HepG2 (cell line): Measurements from ENCODE around the gene CD300H. TPM values are rescaled to one million over a fixed set of nuclear protein-coding genes. Genes with fewer than 3 reads are reported as not detected.

Experiments used
- BHLHE40 ChIP-seq: IDR thresholded peaks from 2 replicates; pipeline ENCODE4 v1.6.1; 2011; ENCODE audit warnings: low read length, improper control_type of control experiment
- DPF2 ChIP-seq: sonication (generic); formaldehyde crosslinking; IDR thresholded peaks from 2 replicates; pipeline ENCODE4 v1.4.0; 2020; ENCODE audit warnings: mild to moderate bottlenecking, low read depth, missing genetic modification reagents, borderline replicate concordance
- EP300 ChIP-seq, 3 experiments: sonication (generic) in 1 of 3; formaldehyde crosslinking in 1 of 3; IDR thresholded peaks; 2 replicates each; pipeline versions ENCODE4 v1.5.1 to v1.6.1; 2011 to 2020; ENCODE audit warnings: low read depth in 2 of 3, low read length in 2 of 3, borderline replicate concordance in 1 of 3, improper control_type of control experiment in 1 of 3, mild to moderate bottlenecking in 1 of 3, missing genetic modification reagents in 1 of 3, moderate library complexity in 1 of 3
- PATZ1 ChIP-seq: sonication (generic); formaldehyde crosslinking; IDR thresholded peaks from 2 replicates; pipeline ENCODE4 v1.4.0; 2020; ENCODE audit warnings: missing genetic modification reagents
- RAD51 ChIP-seq: fragments of 450-650 bp; IDR thresholded peaks from 2 replicates; pipeline ENCODE4 v1.6.1; 2016; ENCODE audit warnings: borderline replicate concordance
- TBX3 ChIP-seq: fragments of 450-650 bp; IDR thresholded peaks from 2 replicates; pipeline ENCODE4 v1.6.1; 2017; ENCODE audit warnings: antibody characterized with exemption, mild to moderate bottlenecking, inconsistent platforms, borderline replicate concordance
- THYN1 ChIP-seq: sonication (generic); formaldehyde crosslinking; IDR thresholded peaks from 2 replicates; pipeline ENCODE4 v1.8.1; 2023; ENCODE audit warnings: low read depth, mild to moderate bottlenecking, moderate library complexity, missing genetic modification reagents, borderline replicate concordance
- ZBTB40 ChIP-seq, 2 experiments: fragments of 450-650 bp in 1 of 2; sonication (generic) in 1 of 2; formaldehyde crosslinking in 1 of 2; IDR thresholded peaks; 2 replicates each; pipeline versions ENCODE4 v1.6.1 to v1.8.0; 2016 to 2022; ENCODE audit warnings: antibody characterized with exemption in 1 of 2, mild to moderate bottlenecking in 1 of 2, missing genetic modification reagents in 1 of 2
- ZNF207 ChIP-seq: fragments of 450-650 bp; IDR thresholded peaks from 2 replicates; pipeline ENCODE4 v1.6.1; 2016; ENCODE audit warnings: antibody characterized with exemption, borderline replicate concordance
- polyA plus RNA-seq, 8 experiments: library from polyadenylated mRNA; depleted of rRNA in 3 of 8; stranded (reverse) in 7 of 8; unstranded in 1 of 8; fragments of >200 nt; fragmentation: Illumina TruSeq in 4 of 8; extraction: Trizol in 4 of 8; gene quantifications; 2 replicates each; pipeline versions ENCODE4 v1.2.1 to v1.2.3, GENCODE V29; 2011 to 2016; ENCODE audit warnings: low read depth in 4 of 8, missing spikeins in 1 of 8, mixed read lengths in 1 of 8; ENCODE audit not compliant: insufficient read depth in 1 of 8
- total RNA-seq, 5 experiments: library from RNA; depleted of rRNA; stranded (reverse); fragments of >200 nt; fragmentation: Illumina TruSeq; extraction: Trizol; gene quantifications; 2 replicates each; pipeline ENCODE4 v1.2.3, GENCODE V29; 2016; ENCODE audit warnings: low read depth in 1 of 5
- TF ChIP-seq, protein P1 (sequence below), 2 experiments: sonication (generic) in 1 of 2; formaldehyde crosslinking in 1 of 2; IDR thresholded peaks; 2 replicates each; pipeline versions ENCODE4 v1.5.1 to v1.6.1; 2011 to 2020; ENCODE audit warnings: borderline replicate concordance in 1 of 2, low read depth in 1 of 2, low read length in 1 of 2, mild to moderate bottlenecking in 1 of 2, missing genetic modification reagents in 1 of 2, moderate library complexity in 1 of 2
- TF ChIP-seq, protein P2 (sequence below): sonication (generic); formaldehyde crosslinking; IDR thresholded peaks from 2 replicates; pipeline ENCODE4 v1.4.0; 2020; ENCODE audit warnings: missing genetic modification reagents

CD300H gene
- total and polyA plus RNA-seq, 2 of the 13 experiments (the other 11 are each of a cell fraction or from before 2014, with no cell fraction given), result not detected

DNA sequence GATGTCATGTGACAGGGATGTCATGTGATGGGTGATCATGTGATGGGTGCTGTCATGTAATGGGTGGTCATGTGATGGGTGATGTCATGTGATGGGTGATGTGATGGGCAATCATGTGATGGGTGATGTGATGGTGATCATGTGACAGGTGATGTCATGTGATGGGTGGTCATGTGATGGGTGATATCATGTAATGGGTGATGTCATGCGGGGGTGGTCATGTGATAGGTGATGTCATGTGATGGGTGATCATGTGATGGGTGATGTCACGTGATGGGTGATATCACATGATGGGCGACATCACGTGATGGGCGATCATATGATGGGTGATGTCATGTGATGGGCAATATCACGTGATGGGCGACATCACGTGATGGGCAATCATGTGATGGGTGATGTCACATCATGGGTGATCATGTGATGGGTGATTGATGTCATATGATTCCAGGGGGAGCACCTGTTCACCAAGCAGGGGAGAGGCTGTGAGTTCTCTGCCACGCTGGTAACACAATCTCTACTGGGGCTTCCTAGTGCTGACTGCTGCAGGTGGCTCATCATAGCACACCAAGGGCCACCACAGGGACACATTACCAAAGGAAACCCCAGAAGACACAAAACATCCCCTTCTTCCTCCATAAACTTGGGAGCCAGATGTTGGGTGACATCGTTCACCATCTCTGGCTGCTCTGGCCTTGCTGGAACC lies 52.5 kb downstream of the CD300H start (continued):
- TF ChIP-seq ZBTB40 (IDR thresholded peaks at IDR 0.05) (0 out of 2 replicates have a peak, but pooled peaks have one; percentile 17), ZBTB40 (CRISPR knock-in tag; IDR thresholded peaks at IDR 0.05) (no peak), PATZ1 (no peak), THYN1 (CRISPR knock-in tag) (no peak), ZNF207 (peak; percentile 100; the same call in 1 of the 2 replicates), DPF2 (CRISPR knock-in tag) (0 out of 2 replicates have a peak, but pooled peaks have one; percentile 43), EP300 (IDR thresholded peaks at IDR 0.05; ENCODE audit: low read depth in 2 of 2, low read length in 2 of 2) (0 out of 4 replicates have a peak, but pooled peaks of 1 of the 2 experiments have one; percentile 36), EP300 (CRISPR knock-in tag; IDR thresholded peaks at IDR 0.05; ENCODE audit: borderline replicate concordance) (no peak), TBX3 (peak; percentile 41; the same call in 1 of the 2 replicates), RAD51 (peak; percentile 99), BHLHE40 (peak; percentile 69)
- TF ChIP-seq, protein P1, sequence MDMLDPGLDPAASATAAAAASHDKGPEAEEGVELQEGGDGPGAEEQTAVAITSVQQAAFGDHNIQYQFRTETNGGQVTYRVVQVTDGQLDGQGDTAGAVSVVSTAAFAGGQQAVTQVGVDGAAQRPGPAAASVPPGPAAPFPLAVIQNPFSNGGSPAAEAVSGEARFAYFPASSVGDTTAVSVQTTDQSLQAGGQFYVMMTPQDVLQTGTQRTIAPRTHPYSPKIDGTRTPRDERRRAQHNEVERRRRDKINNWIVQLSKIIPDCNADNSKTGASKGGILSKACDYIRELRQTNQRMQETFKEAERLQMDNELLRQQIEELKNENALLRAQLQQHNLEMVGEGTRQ (IDR thresholded peaks at IDR 0.05; ENCODE audit: low read depth, low read length), result peak; percentile 97
- TF ChIP-seq, protein P1 (CRISPR knock-in tag; IDR thresholded peaks at IDR 0.05; ENCODE audit: borderline replicate concordance), result no peak
- TF ChIP-seq, protein P2, sequence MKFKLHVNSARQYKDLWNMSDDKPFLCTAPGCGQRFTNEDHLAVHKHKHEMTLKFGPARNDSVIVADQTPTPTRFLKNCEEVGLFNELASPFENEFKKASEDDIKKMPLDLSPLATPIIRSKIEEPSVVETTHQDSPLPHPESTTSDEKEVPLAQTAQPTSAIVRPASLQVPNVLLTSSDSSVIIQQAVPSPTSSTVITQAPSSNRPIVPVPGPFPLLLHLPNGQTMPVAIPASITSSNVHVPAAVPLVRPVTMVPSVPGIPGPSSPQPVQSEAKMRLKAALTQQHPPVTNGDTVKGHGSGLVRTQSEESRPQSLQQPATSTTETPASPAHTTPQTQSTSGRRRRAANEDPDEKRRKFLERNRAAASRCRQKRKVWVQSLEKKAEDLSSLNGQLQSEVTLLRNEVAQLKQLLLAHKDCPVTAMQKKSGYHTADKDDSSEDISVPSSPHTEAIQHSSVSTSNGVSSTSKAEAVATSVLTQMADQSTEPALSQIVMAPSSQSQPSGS (CRISPR knock-in tag), result no peak
